T-helper 1 cell treated with Interleukin-12 subunit alpha and Interleukin-12 subunit beta and Interleukin-4 antibody, amounts not matched to agents 30 μg/mL and 1 μg/mL, for 36 hours (primary cell): ENCODE results near the gene NFYB.
"Not testable (repeated sequence)": the region's sequence is repeated elsewhere in the genome, so short reads cannot be mapped to it uniquely, and the experiment has no call there.

Experiments
- H3K27ac Mint-ChIP-seq: one replicate; pipeline ENCODE4 v1.8.0; 2021; ENCODE audit warnings: mild to moderate bottlenecking, mixed read lengths
- H3K27me3 Mint-ChIP-seq: one replicate; pipeline ENCODE4 v1.8.0; 2021; ENCODE audit warnings: low read depth, mixed read lengths
- H3K36me3 Mint-ChIP-seq: one replicate; pipeline ENCODE4 v1.8.0; 2021; ENCODE audit warnings: low read depth, mixed read lengths
- H3K4me1 Mint-ChIP-seq: one replicate; pipeline ENCODE4 v1.8.0; 2021; ENCODE audit warnings: low read depth, mixed read lengths
- H3K4me3 Mint-ChIP-seq: one replicate; pipeline ENCODE4 v1.8.0; 2021; ENCODE audit warnings: mild to moderate bottlenecking, moderate library complexity, mixed read lengths
- H3K9me3 Mint-ChIP-seq: one replicate; pipeline ENCODE4 v1.8.0; 2021; ENCODE audit warnings: mixed read lengths

NFYB gene

DNA sequence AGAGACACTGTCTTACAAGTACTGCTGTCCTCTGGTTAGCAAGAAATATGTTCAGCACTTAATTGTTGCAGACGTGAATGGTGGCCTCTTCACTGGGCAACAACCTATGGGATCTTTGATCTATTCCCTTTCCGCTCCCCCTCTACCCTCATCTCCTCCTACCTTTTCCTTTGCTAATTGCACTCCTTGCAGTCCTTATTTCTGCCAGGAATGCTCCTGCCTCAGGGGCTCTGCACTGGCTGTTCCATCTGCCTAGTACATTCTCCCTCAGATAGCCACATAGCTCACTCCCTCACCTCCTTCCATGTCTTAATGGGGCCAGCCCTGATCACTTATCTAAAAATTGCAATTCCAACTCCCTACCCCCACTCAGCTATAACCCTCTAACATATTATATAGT is 4.5 kb upstream of the NFYB start:
- H3K27me3 Mint-ChIP-seq, result peaks cover 55% of the 10 kb centered on the region
- H3K27ac Mint-ChIP-seq, result no peak overlapping the region
- peaks cover 3% of the 10 kb centered on the region for H3K4me1 Mint-ChIP-seq
- H3K4me3 Mint-ChIP-seq, result no peak overlapping the region
- H3K36me3 Mint-ChIP-seq, result peaks cover 1% of the 10 kb centered on the region
- H3K9me3 Mint-ChIP-seq, result no peaks in the 10 kb centered on the region

DNA sequence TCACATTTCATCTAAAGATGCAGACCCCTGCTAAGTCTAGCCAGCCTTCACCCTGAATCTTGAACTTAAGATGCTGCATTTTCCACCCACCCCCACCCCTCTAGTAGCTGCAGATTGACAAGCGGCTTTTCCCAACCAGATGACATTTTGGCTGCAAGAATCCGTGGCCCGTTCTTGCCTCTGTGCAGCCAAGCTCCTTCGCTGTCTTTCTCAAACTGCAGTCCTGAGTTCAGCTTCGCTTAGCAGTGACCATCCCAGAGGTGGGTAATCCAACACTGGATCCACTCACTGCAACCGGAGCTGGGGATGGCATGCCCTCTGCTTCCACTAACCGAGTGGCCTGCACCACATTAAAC is 765 bp upstream of the NFYB start:
- Mint-ChIP-seq H3K4me1 (peaks cover 18% of the 10 kb centered on the region), H3K27ac (no peak overlapping the region), H3K4me3 (peak overlapping the region; percentile 22)

DNA sequence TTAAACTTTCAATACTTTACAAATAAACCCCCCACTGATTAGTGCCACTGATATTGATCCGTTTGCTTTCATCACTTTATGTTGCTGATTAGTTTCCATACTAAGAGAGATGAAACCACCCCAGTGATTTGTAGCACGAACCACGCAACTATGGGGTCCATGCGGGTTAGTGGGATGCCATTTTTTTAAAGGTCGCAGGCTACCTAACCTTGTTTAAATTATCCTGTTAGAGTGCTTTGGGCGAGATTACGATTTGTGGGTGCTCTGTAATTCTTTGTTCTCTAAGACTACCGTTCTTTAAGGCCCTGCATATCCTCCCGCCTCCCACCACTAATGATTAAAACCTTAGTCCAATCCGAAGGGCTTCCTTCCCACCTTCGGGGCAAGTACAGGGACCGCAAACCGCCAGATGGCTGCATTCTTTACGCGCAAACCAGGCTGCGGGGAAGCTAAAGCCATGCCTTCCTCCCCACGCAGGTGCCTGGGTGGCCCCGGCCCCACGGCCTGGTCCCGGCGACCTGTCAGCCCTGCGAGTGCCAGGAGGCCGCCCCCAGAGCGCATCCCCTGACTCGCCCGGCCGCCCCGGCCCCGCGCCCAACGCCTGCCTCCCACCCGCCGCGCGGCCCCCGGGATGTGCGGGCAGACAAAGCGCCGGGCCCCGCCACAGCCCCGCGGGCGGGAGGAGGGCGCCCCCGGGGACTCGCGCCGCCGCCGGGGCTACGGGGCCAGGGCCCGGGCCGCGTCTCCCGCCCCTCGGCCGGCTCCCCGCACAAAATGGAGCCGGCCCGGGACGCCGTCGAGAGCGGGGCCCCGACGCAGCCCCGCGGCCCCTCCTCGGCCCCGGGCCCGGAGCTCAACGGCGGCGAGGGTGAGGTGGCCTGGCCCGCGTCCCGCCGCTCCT is 759 bp downstream of the NFYB start:
- peaks cover 22% of the 10 kb centered on the region for H3K4me1 Mint-ChIP-seq
- H3K27ac Mint-ChIP-seq, result peak overlapping the region; percentile 84
- H3K4me3 Mint-ChIP-seq, result peak overlapping the region; percentile 88
- peaks cover 14% of the 10 kb centered on the region for H3K27me3 Mint-ChIP-seq
- no peaks in the 10 kb centered on the region for H3K9me3 Mint-ChIP-seq
- H3K36me3 Mint-ChIP-seq, result peaks cover 6% of the 10 kb centered on the region

More for the DNA sequence above, 765 bp upstream of the NFYB start:
- Mint-ChIP-seq H3K36me3 (peaks cover 1% of the 10 kb centered on the region), H3K27me3 (peaks cover 29% of the 10 kb centered on the region), H3K9me3 (no peaks in the 10 kb centered on the region)

DNA sequence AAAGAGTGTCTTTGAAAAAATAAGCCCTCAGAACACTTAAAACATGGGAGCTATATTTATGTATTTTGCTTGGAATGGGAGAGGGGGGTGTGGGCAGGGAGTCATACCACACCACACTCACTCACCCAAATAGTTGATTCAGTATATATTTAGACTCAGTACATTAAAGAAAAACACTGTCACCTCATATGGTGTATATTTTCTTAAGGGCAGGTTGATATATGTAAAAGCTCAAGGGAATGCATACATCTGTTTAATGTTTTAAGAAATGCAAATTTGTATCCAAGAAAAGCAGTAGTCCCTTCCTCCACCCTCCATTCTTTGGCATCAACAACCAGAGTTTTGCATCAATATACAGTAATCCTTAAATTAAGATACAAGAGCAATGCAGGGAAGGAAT is 1.4 kb downstream of the NFYB start:
- peak overlapping the region; percentile 88 for H3K4me3 Mint-ChIP-seq
- H3K27me3 Mint-ChIP-seq, result peaks cover 7% of the 10 kb centered on the region
- no peaks in the 10 kb centered on the region for H3K9me3 Mint-ChIP-seq
- H3K36me3 Mint-ChIP-seq, result peaks cover 8% of the 10 kb centered on the region
- H3K4me1 Mint-ChIP-seq, result peaks cover 25% of the 10 kb centered on the region
- H3K27ac Mint-ChIP-seq, result peak overlapping the region; percentile 84

DNA sequence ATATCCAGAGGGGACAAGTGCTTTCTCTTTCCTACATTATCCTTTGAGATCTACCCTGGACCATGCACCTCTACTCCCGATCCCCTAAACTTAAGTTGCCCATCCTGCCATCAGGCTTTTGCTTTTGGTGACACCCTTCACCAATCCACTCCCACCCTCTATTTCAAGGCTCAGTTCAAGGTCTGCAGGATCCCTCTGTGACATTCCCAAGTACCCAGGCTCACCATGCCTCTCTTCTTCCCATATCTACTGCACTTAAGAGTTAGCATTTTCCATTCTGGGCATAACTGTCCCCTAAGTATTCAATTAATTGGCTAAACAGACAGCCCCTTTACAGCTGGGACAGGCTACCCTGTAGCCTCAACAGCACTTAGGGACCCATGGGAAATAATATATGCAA is 3.1 kb downstream of the NFYB start:
- Mint-ChIP-seq H3K27ac (no peak overlapping the region), H3K4me1 (peaks cover 32% of the 10 kb centered on the region), H3K36me3 (peaks cover 14% of the 10 kb centered on the region), H3K27me3 (no peaks in the 10 kb centered on the region), H3K9me3 (no peaks in the 10 kb centered on the region), H3K4me3 (no peak overlapping the region)

DNA sequence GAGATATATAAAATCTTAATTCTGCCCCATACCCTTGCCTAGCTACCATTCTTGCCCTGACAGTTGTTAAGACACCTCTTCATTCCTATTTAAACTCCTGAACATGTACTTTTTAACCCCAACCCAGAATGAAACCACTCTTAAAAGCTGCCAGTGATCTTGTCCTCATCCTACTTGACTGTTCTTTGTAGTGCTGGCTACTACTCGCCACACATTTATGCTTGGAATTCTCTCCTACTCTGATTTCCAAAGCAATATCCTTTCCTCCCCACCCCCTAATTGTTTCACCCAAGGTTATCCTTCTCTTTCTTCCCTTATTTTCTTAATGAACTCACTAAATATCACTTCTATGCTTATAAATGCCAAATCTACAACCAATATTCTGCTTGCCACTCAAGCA is 4.1 kb downstream of the NFYB start:
- Mint-ChIP-seq H3K4me3 (no peak overlapping the region), H3K27me3 (no peaks in the 10 kb centered on the region), H3K4me1 (peaks cover 30% of the 10 kb centered on the region), H3K27ac (no peak overlapping the region), H3K9me3 (no peaks in the 10 kb centered on the region), H3K36me3 (peaks cover 22% of the 10 kb centered on the region)

DNA sequence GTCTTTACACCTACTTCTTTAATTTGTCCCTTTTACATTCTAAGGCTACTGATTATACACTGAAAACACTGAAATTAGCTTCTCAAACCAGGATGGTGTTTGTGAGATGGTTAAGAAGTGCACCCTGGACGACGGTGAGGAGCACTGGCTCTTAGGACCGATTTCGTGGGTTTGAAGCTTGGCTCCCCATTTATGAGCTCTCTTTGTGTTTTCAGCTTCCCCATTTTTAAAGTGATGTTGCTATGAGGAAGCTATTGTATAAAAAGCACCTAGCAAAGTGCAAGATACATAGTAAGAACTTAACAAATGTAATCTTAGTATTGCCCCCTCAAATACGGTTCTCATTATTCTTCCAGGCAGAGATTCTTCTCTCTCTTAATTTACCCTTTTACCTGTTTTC is 4.7 kb downstream of the NFYB start:
- no peaks in the 10 kb centered on the region for H3K27me3 Mint-ChIP-seq
- peaks cover 23% of the 10 kb centered on the region for H3K36me3 Mint-ChIP-seq
- no peaks in the 10 kb centered on the region for H3K9me3 Mint-ChIP-seq
- H3K4me3 Mint-ChIP-seq, result no peak overlapping the region
- H3K27ac Mint-ChIP-seq, result no peak overlapping the region
- H3K4me1 Mint-ChIP-seq, result peaks cover 29% of the 10 kb centered on the region

DNA sequence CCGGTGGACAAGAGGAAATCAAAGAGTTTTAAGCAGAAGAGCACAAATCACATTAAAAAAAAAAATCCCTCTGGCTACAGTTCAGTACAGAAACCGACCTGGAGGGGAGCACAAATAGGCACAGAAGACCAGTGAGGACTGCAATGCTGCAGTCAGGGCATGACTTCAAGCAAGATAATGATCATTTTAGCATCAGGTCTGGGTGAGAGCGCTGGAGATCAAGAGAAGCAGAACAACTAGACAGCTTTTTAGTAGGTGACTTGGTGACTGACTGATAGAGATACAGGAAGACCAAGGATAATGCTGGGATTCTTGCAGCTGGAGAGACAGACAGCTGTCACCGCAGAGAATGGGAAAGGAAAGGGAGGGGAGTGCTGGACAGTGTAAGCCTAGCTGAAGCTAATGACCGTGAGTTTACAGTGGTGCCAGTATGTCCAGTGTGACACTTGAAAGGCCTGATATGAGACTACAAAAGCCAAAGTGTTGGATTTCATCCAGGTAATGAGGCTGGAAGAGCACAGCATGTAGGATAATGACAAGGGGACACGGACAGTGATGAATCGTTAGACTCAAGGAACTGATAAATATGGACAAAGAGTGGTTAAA is 5.6 kb downstream of the NFYB start:
- no peaks in the 10 kb centered on the region for H3K27me3 Mint-ChIP-seq
- peaks cover 29% of the 10 kb centered on the region for H3K4me1 Mint-ChIP-seq
- H3K9me3 Mint-ChIP-seq, result no peaks in the 10 kb centered on the region
- H3K27ac Mint-ChIP-seq, result no peak overlapping the region
- H3K4me3 Mint-ChIP-seq, result no peak overlapping the region
- peaks cover 23% of the 10 kb centered on the region for H3K36me3 Mint-ChIP-seq

DNA sequence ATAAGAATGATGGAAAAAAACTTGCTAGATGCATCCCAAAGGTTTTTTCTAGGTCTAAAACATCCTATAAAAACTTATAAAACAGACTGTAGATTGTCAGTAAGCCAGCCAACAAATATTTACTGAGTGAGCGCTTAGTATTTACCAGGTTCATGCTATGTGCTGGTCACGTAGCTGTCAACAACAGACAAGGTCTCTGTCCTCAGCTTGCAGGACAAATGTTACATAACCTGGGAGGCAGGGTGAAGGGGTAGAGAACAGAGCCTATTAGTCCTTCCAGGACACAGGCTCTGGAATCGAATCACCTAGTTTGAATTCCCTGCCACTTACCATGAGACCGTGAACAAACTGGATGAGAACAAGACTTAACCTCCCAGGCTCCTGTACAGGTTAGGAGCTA is 6.4 kb downstream of the NFYB start:
- H3K9me3 Mint-ChIP-seq, result no peaks in the 10 kb centered on the region
- H3K36me3 Mint-ChIP-seq, result peaks cover 24% of the 10 kb centered on the region
- no peak overlapping the region for H3K4me3 Mint-ChIP-seq
- no peaks in the 10 kb centered on the region for H3K27me3 Mint-ChIP-seq
- H3K27ac Mint-ChIP-seq, result no peak overlapping the region
- peaks cover 23% of the 10 kb centered on the region for H3K4me1 Mint-ChIP-seq

DNA sequence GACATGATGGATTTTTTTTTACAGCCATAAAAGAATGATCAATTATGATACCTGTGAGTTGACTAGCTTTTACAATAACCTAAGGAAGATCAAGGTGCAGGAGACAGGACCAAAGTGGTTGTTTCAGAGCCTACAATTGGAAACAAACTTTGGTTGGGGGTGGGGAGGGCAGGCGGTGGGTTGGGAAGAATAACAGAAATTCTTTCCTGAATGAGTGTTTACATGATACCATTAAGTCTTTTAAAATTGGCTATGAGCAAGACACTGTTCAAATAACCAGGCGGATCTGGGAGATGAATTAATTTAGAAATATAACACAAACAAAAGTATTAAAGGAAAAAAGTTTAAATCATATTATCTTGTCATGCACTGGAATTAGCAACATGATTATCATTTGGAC is 7.2 kb downstream of the NFYB start:
- Mint-ChIP-seq H3K9me3 (no peaks in the 10 kb centered on the region), H3K4me1 (peaks cover 16% of the 10 kb centered on the region), H3K27ac (no peak overlapping the region), H3K27me3 (no peaks in the 10 kb centered on the region), H3K4me3 (no peak overlapping the region), H3K36me3 (peaks cover 28% of the 10 kb centered on the region)

DNA sequence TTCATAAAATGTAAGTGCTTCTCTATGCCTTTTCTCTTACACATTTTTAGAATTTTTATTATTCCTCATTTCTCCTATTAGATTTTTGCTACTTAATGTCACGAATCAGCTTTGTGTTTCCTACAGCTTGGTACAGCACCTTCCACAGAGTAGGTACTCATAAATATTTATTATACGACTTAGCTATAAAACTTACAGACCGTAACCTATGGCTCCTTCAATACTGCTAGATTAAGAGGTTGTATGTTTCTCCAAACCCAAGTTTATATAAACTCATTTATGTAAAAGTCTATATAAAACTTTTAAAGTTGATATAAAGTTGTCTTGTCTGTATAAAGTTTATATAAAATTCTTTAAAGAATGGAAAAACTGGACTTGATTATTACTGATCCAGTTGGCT is 11.5 kb downstream of the NFYB start:
- Mint-ChIP-seq H3K4me1 (peaks cover 7% of the 10 kb centered on the region), H3K27me3 (no peaks in the 10 kb centered on the region), H3K9me3 (no peaks in the 10 kb centered on the region), H3K36me3 (peaks cover 26% of the 10 kb centered on the region), H3K27ac (no peak overlapping the region), H3K4me3 (no peak overlapping the region)

DNA sequence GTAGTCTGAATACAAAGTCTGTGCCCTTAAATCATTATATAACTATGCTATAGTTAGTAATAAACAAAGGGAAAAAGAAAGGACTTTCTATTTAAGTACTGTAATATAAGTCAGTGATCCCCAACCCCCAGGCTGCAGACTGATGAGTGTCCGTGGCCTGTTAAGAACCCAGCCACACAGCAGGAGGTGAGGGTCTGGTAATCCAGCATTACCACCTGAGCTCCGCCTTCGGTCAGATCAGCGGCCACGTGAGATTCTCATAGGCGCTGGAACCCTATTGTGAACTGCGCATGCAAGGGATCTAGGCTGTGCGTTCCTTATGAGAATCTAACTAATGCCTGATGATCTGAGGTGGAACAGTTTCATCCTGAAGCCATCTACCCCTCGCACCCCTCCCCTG is 15.7 kb downstream of the NFYB start:
- Mint-ChIP-seq H3K4me1 (no peaks in the 10 kb centered on the region), H3K36me3 (peaks cover 23% of the 10 kb centered on the region), H3K27ac (no peak overlapping the region), H3K4me3 (no peak overlapping the region), H3K9me3 (no peaks in the 10 kb centered on the region), H3K27me3 (no peaks in the 10 kb centered on the region)

DNA sequence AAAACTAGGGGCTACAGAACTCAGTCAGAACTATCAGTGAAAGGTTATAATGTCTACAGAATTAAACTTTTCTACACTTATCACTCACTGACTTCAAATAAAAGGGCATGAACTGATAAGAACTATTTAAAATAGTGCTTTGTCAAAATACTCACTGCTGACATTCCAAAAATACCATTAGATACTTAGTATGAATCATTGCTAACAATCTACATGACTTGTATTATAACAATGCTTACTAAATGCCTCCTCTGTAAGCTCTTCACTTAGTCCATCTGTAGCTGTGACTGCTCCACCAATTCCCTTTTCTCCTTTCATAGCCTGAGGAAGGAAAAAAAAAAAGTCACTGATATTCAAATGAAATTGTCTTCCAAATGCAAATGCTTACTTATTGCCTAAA is 17.0 kb downstream of the NFYB start:
- Mint-ChIP-seq H3K27ac (no peak overlapping the region), H3K4me1 (no peaks in the 10 kb centered on the region), H3K9me3 (no peaks in the 10 kb centered on the region), H3K4me3 (no peak overlapping the region), H3K36me3 (peaks cover 19% of the 10 kb centered on the region), H3K27me3 (no peaks in the 10 kb centered on the region)

DNA sequence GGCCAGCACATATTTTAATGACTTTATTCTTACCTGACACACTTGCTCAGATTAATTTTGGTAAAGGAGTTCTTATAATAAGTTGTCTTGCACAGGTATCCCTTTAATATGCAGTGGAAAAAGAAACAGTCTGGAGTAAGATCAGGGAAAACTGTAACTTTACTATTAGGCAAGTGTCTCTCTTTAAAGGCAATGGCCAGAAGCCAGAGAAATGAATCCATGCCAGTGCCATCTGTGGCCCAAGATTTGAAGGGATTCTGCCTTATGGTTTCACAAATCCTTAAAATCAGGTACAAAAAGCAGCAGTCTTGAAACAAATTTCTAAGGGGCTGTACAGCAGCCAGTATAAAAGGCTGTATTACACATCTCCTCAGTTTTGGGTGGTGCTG is 22.4 kb downstream of the NFYB start:
- Mint-ChIP-seq H3K9me3 (no peaks in the 10 kb centered on the region), H3K4me3 (no peak overlapping the region), H3K27ac (no peak overlapping the region), H3K4me1 (no peaks in the 10 kb centered on the region), H3K27me3 (no peaks in the 10 kb centered on the region), H3K36me3 (peaks cover 13% of the 10 kb centered on the region)

DNA sequence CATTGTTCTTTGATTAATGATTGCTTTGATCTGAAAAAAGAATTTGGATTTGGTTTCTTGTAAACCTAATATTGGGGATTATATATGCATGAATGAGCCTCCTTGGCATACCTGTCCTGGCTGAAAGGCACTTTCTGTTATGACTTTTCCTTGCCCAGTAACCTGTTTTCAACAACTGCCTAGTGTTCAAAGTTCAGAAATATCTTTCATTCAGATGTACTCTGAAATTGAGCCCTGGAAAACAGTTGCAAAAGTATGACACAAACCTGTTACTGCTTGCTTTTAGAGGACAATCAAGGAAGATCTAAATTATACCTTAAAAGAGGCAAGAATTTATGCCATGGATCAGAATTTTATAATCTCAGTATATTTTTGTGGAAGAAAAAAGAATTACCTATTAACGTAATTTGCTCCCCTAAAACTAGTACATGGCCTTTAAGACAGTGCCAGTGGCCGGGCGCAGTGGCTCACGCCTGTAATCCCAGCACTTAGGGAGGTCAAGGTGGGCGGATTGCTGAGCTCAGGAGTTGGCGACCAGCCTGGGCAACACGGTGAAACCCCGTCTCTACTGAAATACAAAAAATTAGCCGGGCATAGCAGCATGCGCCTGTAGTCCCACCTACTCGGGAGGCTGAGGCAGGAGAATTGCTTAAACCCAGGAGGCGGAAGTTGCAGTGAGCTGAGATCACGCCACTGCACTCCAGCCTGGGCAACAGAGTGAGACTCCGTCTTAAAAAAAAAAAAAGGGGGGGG is 23.0 kb downstream of the NFYB start:
- not testable (repeated sequence) for H3K27me3 Mint-ChIP-seq, H3K4me3 Mint-ChIP-seq, H3K4me1 Mint-ChIP-seq, H3K27ac Mint-ChIP-seq, H3K36me3 Mint-ChIP-seq, H3K9me3 Mint-ChIP-seq
